ENCODE measurements around the gene CPEB3. TPM values are rescaled to one million over a fixed set of nuclear protein-coding genes. Genes with fewer than 3 reads are reported as not detected.
A peak's percentile ranks its signal among the peaks of the same experiment; 100 is the strongest.

The CPEB3 gene
- total RNA-seq, 2 donors from 2014 or later = 9.3 to 10.2 TPM

- H3K4me1 ChIP-seq = no peaks in the 10 kb centered on the region
- TF ChIP-seq POLR2A (IDR thresholded peaks at IDR 0.05) (no peak), CTCF (IDR thresholded peaks at IDR 0.05) (no peak)
- H3K4me3 ChIP-seq = no peak overlapping the region
- no peaks in the 10 kb centered on the region for H3K9me3 ChIP-seq
- WGBS, 2 donors = 93 to 96% methylated on average over 1 of the region's 1 CpG
- intact Hi-C loops (cut with DNase I) = no loop called here
- ATAC-seq (no peak), DNase-seq (no peak)
- no peaks in the 10 kb centered on the region for H3K36me3 ChIP-seq (replicated peaks in 1 of 2; ENCODE audit: insufficient read depth in 1 of 2, low read depth in 2 of 2)
- H3K27ac ChIP-seq = no peak overlapping the region
- no peaks in the 10 kb centered on the region for H3K27me3 ChIP-seq
Measured at GRCh38 chr10:92304061-92304460, 13.2 kb upstream of the CPEB3 start.

- H3K4me1 ChIP-seq = peaks cover 6% of the 10 kb centered on the region
- no peaks in the 10 kb centered on the region for H3K27me3 ChIP-seq
- TF ChIP-seq CTCF (IDR thresholded peaks at IDR 0.05) = no peak
- no peak for TF ChIP-seq POLR2A (IDR thresholded peaks at IDR 0.05)
- no peaks in the 10 kb centered on the region for H3K36me3 ChIP-seq (replicated peaks in 1 of 2; ENCODE audit: insufficient read depth in 1 of 2, low read depth in 2 of 2)
- intact Hi-C loops (cut with DNase I) = no loop called here
- no peak overlapping the region for H3K4me3 ChIP-seq
- DNase-seq (no peak), ATAC-seq (no peak)
- no peaks in the 10 kb centered on the region for H3K9me3 ChIP-seq
- no peak overlapping the region for H3K27ac ChIP-seq
Measured at GRCh38 chr10:92303096-92303495, 12.2 kb upstream of the CPEB3 start.

GRCh38 chr10:92298487-92298886, 7.6 kb upstream of the CPEB3 start:
- DNase-seq (no peak), ATAC-seq (no peak)
- Histone ChIP-seq H3K27ac (no peak overlapping the region), H3K27me3 (no peaks in the 10 kb centered on the region), H3K36me3 (replicated peaks in 1 of 2; ENCODE audit: insufficient read depth in 1 of 2, low read depth in 2 of 2) (no peaks in the 10 kb centered on the region), H3K9me3 (no peaks in the 10 kb centered on the region), H3K4me3 (no peak overlapping the region), H3K4me1 (peaks cover 6% of the 10 kb centered on the region)
- TF ChIP-seq POLR2A (IDR thresholded peaks at IDR 0.05) (no peak), CTCF (IDR thresholded peaks at IDR 0.05) (no peak)
- intact Hi-C loops (cut with DNase I) = loop anchor here (10.0 kb wide), 1 partner anchor 64 kb away; no protein-coding TSS in a partner anchor
- WGBS, 2 donors = 83 to 93% methylated on average over 6 of the region's 6 CpGs

GRCh38 chr10:92291921-92292845, 1.3 kb upstream of the CPEB3 start:
- ATAC-seq (no peak), DNase-seq (peak; percentile 39 to 63 (median 52))
- TF ChIP-seq POLR2A (IDR thresholded peaks at IDR 0.05) = no peak
- peak; percentile 7 to 52 (median 35) for TF ChIP-seq CTCF (IDR thresholded peaks at IDR 0.05)
- peak overlapping the region; percentile 17 to 96 (median 91) for H3K27ac ChIP-seq
- no peaks in the 10 kb centered on the region for H3K36me3 ChIP-seq (replicated peaks in 1 of 2; ENCODE audit: insufficient read depth in 1 of 2, low read depth in 2 of 2)
- no peaks in the 10 kb centered on the region for H3K9me3 ChIP-seq
- 0 to 1% methylated on average over 15 to 17 of the region's 17 CpGs for WGBS, 2 donors
- H3K27me3 ChIP-seq = no peaks in the 10 kb centered on the region
- intact Hi-C loops (cut with DNase I) = loop anchor here (10.0 kb wide), 1 partner anchor 57 kb away; no protein-coding TSS in a partner anchor
- H3K4me3 ChIP-seq = peak overlapping the region; percentile 81 to 99
- peaks cover 12% of the 10 kb centered on the region for H3K4me1 ChIP-seq

- intact Hi-C loops (cut with DNase I) = loop anchor here (10.0 kb wide), 1 partner anchor 57 kb away; no protein-coding TSS in a partner anchor
- DNase-seq = no peak
- TF ChIP-seq CTCF (IDR thresholded peaks at IDR 0.05) (no peak), POLR2A (IDR thresholded peaks at IDR 0.05) (no peak)
- Histone ChIP-seq H3K9me3 (no peaks in the 10 kb centered on the region), H3K4me1 (peaks cover 12% of the 10 kb centered on the region), H3K27me3 (no peaks in the 10 kb centered on the region), H3K27ac (peak overlapping the region; percentile 86 to 96 (median 91)), H3K4me3 (peak overlapping the region; percentile 81 to 99), H3K36me3 (replicated peaks in 1 of 2; ENCODE audit: insufficient read depth in 1 of 2, low read depth in 2 of 2) (no peaks in the 10 kb centered on the region)
- 0% methylated on average over 3 to 10 of the region's 10 CpGs for WGBS, 2 donors
- ATAC-seq = no peak
Measured at GRCh38 chr10:92291616-92291865, 663 bp upstream of the CPEB3 start.

All from body of pancreas (tissue), 4 donors.